DMS 273 (cell line): ENCODE results near the gene MAPK8.

Source experiments
- DNase-seq: peaks from one replicate; lab custom pipeline; 2025; ENCODE audit not compliant: unreplicated experiment; lab: John Stamatoyannopoulos, UW

Gene MAPK8

DNA sequence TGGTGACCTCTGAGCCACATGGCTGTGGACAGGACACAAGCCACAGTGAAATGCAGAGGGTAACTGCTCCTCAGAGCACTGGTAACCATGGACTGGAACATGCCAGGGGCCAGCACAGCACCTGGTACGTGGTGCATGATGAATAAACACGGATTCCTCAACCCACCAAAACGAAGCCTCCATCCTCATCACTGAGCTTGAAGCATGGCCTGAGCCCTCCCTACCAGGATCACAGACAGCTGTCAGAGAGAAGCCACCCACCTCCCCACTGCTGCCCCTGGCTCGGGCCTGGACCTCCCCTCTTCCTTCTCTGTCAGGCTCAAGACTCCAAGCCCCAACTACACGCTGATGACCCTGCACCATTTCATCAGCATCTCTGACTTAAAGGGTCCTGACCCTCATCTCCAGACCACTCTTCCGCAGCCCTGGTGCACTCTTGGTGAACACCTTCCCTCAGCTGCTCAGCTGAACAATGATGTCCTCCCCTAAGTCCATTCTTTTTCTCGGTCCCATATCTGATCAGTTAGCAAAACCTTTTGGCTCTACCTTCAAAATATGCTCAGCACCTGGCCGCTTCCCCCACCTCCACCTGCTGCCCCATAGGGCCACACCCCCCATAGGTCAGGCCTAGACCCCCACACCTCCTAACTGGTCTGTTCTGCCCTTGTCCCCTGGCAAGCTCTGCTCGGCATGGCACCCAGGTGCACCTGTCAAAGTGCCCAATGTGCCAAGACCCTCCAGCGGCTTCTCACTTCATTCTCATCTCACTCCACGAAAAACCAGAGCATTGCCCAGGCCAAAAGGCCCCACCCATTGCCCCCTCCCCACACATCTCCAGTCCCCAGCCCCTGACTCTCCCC lies 141.1 kb downstream of the MAPK8 start:
- DNase-seq, result no peak

DNA sequence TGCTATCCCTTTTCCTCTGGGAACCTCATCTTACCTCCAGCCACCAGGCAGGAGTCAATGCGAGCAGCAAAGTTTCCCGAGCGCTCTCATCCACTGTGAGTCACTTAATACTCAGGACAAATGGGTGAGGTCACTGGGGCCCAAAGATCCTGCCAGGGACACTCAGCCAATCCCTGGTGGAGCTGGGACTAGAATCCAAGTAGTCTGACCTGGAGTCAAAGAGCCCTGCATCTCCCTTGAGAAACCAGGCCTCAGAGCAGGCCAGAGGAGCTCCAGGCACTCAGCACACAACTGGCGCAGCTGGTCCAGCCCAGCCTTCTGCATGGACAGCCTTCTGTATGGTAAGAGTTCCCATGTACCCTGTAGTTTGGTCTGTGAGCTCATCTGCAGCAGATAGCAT lies 142.3 kb downstream of the MAPK8 start:
- no peak for DNase-seq

DNA sequence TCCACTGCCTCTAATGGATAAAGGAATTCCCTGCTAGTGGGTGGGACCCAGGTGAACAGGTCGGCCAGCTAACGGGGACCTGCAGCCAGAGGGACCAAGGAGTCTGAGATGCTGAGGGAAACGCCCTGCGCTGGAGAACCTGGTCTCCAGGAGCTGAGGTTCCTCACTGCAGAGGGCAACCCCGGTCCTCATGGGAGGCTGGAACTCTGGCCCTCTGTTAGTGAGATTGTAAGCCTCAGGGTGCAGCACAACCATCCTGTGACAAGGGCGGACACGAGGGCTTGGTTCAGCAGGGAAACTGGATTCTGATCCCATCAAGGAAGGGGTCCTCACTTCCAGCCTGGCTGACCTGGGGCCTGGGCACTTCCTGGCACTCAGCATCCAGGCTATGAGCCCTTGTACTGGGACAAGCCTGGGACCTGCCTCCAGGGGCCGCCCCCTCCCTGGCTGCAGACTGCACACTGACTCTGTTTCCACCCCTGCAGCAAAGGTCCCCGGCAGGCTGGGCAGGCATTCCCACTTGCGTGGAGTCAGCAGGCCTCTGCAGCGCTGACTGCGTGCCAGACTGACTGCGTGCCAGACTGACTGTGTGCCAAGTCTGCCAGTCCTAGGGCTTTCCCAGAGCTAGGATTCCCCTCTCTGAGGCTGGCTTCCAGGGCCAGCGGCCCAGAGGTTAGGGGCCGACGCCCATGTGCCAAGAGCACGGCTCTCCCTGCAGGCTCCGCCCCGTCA lies 143.2 kb downstream of the MAPK8 start:
- DNase-seq, result no peak

DNA sequence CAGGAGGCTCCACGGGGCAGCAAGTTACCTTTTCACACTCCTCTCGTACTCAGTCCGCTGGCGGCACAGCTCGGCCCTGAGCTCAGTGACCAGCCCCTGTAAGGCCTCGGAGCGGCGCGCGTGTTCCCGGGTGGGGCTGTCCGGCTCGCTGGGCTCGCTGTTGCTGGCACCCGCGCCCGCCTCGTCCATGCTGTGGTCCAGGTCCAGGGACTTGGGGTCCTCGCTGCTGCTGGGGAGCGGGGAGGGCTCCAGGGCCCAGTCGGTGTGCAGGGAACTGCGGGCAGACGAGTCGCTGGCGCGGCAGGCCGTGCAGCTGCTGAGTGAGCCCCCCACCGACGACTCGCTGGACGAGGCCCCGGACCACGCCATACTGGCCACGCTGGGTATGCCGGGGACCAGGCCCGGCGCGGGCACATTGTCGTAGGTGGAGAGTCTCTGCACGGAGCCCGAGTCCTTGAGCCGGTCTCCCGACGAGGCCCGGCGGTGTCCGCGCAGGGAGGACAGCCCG lies 143.8 kb downstream of the MAPK8 start:
- DNase-seq, result no peak

DNA sequence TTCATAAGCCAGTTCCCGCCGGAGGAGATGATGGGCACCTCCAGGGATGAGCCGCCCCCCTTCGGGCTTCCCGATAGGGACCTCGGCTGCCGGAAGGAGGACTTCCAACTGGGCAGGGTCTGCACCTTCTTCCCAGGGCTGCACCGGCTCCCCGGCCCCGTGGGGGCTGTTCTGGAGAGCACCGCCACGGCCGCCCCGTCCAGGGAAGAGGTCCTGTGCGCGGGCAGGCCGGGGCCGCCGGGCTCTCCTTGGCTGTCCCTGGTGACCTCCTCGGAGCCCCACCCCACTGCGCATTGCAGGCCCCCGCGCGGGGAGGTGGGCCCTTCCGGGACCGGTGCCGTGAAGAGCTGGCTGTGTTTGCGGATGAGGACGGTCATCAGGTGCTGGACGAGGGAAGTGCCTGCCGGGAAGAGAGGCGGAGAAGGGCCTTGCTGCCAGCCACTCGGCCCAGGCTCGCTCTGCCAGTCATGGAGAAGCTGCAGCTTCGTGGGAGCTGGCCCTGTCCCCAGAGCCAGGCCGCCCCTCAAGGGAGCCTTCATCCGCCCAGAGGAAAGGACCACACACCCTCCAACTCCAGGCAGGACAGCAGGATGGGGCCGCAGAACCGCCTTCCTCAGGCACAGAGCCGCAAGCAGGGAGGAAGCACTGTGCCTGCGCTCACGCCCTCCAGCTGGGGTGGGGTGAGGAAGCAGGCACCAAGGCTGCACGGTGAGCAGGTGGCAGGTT lies 144.4 kb downstream of the MAPK8 start:
- DNase-seq, result no peak

DNA sequence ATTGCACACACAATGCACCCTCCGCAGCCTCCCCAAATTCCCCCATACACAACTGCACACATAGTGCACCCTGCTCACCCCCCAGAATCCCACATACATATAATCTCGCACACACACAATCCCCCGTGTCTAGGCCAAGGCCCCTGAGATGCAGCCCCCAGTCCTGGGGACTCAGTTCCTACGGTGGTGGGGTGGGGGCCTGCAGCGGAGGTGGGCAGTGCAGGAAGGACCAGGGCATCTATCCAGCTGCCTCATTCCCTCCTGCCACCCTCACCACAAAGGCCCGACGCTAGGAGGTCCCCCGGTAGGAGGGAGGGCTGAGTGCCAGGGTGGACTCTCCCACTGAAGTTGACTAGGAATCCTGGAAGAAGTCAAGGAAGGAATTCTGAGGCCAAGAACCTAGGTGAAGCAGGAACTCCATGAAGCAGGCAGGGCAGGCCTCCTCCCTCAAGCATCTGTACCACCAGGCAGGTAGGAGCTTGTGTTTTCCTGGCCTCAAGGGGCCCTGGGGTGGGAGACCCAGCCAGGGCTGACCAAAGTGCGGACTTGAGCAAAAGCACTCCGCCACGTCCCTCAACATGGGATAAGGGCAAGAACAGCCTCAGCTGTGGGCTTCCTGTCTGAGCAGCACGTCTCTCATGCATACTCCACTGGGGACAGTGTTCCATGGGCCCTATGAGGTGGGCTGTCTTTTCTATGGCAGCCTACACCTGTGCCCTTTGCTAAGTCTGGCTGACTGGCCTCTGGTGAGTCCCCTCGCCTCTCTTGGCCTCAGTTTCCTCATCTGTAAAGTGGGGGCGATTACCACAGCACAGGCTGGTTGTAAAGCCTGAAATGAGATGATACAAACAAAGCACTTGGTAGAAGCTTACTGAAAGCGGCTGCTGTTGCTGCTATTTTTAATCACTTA lies 145.7 kb downstream of the MAPK8 start:
- no peak for DNase-seq

DNA sequence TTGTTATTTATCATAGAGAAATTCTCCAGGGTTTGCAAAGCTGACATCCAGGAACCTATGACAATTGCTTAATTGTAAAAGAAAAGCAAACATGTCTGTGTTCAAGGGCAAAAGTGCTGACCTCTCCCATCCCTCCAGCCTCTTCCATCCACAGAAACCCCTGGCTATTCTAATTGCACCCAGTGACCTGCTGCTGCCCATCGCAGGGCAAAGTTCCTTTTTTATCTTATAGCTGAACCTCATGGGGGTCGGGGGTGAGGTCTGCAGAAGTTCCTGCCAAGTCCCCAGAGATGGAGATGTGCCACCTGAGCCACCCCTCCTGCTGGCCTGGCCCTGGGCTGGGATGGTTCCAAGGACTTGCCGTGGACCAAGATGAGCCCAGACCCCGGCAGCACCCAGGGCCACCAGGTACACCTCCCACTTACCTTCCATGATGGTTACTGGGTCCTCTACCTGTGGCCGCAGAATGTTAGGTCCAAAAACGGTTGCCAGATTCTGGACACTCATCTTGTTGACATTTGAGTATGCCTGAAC lies 146.5 kb downstream of the MAPK8 start:
- DNase-seq, result no peak

DNA sequence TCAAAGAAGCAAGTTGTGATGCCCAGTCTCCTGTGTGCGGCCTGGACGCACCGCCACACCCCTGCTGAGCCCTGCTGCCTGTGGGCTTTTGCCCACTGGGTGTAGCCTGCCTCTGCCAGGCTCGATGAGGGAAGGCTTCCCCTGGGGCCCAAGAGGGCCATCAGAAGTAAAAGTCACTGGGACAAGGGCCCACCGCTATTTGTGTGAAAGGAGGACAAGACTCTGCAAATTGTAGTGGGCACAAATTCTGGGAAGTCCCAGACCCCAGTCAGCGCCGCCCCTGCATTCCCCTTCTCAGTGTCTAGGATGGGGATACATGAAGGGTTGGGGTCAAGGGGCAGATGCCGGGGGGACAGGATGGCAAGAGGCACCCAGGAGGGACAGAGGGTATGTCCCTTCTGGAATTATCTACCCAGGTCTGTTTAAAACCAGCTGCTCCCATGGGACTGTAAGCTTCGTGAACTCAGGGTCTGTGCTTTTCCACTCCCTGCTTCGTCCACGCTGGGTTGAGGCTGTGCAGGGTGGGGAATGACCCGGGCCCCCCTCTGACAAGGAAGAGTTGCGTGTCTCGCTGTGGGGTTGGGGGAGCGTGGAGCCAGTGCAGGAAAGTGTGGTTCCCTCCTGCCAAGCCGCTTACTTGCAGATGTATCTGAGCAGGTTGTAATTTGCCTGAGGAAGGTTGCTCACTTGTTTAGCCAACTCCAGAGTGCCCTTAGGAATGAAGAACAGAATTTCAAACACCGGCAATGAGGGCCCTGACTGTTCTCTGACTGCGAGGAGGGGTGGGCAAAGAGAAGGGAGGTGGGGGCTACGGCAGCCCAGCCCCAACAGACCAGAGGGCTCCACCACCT lies 147.2 kb downstream of the MAPK8 start:
- DNase-seq, result no peak

DNA sequence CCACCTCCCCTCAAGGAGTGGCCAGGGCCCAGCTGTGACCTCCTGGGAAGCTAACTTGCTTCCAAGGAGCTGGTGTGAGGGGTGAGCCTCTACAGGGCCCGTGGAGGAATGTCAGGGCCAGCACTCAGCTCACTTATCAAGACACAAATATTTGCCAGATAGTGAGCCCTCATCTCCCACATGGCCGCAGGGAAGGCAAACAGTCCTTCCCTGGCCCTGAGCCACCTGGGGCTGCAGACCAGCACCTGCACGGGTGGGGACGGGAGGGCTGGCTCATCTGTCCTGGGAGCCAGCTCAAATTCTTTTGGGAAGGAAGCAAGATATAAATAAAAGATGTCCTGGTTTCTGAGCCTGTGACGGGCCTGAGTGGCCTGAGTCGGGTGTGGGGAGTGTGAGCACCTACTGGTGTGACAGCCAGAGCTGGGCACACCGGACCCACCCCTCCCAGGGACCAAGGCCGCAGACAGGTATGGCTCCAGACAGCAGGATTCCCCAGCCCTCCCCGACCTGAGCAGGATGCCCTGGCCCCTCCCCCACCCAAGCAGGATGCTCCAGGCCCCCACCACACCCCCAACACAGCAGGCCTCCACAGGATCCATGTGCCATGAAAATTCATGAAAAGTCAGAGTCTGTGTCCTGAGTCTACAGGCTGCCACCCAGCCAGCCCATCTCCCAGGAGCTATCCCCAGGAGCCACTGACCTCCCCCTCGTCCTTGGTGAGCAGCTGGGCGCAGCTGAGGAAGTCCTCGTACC lies 148.0 kb downstream of the MAPK8 start:
- no peak for DNase-seq

DNA sequence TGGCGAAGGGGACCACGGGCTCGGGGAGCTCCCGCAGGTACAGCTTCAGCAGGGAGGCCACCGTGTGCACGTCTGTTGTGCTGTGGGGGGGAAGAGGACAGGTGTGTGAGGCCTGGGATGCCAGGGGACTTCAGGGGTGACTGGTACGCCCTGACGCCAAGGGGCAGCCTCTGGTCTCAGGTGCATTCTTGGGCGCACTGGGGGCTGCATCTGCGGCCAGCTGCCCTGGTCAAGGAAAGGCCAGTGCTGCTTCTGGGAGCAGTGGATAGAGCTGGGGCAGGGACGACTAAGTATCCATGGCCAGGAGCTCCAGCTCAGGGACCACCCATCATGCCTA lies 148.5 kb downstream of the MAPK8 start:
- DNase-seq, result no peak

DNA sequence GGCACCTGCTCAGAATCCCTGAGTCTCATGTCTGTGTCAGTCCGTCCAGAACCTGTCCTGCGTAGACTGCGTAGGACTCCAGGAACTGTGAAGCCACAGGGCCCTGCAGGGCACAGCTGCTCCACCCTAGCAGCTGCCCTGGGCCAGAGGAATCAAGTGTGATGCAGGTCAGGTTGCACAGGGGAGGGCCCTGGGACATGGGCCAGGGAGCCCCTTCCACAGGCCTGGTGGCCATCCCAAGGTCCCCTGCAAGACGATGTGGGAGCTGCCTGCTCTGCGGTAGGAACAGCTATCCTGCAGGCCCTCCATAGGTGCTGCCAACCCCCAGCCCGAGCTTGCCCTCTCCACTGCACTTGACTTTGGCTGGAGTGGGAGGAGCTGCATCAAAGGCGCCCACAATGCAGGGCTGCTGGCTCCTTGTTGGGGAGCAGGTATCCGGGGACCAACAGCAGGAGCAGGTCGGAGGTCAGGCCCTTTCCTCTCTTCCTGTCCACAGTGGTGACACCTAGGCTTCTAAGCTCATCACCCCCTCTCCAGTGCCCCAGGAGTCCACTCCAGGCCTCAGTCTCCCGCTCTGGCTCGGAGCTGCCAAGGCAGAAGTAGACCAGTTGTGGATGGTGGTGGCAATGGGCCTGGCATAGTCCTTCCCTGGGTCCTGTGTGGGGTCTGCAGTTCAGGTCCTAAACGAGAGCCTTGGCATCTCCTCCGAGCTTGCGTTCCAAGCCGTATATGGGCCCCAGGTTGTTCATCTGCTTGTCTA lies 149.1 kb downstream of the MAPK8 start:
- no peak for DNase-seq

DNA sequence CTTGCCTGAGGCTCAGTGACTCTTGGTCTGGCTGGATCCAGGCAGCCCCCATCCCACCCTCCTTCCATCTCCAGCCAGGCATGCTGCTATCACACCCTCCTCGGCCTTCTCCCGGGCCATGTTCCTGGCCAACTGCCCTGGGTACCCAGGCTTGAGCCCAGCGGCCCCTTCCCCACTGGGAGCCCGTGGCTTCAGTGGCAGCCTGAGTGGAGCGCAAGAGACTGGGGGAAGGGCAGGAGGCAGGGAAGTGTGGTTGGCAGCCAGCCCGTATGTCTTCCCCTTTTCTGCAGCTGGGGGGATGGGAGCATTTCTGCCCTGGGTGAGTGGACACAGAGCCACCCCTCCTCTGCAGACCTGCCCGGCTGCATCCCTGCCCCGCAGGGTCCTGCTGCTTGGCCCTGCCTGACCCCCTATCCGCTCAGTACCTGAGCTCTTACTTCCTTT lies 149.9 kb downstream of the MAPK8 start:
- DNase-seq, result no peak

DNA sequence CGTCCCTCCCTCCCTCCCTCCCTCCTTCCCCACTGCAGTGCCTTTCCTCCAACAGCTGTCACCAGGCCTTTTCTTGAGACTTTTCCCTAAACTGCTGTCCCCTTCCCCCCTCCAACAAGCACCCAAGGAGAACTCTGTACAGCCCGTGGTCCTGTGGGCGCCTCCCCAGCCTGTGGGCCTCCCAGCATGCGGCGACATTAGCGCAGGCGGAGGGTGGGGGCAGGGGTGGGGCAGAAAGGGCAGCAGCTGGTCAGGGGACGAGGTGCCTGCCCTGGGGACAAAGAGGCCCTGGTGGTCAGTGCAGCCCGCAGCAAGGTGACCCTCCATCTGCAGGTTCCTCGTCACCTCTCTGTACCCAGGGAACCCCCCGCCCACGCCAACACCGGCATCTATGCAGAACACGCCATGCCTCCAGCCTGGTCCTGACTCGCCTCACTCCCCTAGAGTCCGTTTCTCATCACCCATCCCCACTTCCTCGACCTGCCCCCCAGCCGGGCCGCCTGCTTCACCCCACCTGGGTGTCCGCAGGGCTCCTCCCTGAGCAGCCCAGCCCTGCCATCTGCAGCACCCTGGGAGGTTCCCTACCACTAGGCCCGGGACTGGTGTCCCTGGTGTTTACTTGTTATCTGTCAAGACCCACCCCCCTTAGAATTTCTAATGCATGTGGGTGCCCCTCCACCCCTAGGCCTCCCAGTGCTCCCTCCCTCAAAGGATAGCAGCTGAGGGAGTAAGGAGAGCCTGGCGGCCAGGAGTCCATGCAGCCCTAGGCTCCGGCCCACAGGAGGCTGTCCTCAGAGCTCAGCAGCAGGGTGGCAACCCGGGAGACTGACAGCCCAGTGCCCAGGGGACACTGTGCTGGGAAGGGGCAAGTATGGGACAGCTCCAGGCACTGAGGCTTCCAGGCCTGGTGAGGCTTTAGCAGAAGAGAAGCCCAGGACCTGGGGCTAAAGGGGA lies 150.6 kb downstream of the MAPK8 start:
- no peak for DNase-seq

DNA sequence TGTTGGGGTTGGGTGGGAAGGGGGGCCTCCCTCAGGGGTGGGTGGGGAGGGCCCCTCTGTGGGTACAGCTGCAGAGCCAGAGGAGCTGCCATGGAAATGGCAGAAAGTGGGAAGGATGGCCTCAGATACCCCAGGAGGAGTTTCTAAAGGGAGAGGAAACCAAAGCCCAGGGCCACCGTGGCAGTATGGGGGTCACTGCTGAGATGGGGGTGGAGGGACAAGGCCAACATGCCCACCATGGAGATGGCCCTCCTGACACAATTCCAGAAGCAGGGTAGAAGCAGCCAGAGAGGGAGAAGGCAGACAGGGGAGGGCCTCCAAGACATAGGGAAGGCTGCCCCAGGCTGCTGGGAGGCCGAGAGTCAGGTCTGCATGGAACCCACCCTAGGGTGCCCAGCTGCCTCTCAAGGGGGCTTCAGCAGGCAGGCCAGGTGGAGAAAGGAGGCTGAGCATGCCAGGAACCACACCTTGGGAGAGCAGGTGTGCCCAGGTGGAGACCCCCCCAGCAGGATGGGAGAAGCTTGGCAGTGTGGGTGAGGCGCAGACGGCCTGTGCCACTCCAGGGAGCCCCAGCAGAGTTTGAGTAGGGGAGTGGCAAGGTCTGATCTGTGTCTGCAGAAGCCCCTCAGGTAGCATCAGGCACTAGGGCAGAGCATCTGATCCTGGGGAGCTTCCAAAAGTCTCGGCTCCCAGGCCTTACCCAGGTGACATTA lies 151.6 kb downstream of the MAPK8 start:
- DNase-seq, result no peak

DNA sequence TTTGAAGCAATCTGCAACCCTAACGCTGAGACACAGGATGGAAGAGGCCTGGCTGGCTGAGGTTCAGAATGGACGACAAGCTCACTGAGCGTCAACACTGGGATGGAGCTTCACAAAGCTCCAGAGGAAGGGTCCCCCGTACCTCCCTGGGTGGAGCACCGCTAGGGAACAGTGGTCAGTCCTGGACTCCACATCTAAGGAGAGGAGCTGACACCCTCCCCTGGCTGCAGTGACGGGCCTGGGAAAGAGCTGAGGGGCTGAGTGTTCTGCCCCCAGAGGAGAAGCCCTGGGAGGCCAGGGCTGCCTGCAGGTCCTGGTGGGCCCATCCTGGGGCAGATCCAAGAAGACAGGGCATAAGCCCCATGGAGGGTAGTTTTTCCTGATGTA lies 152.2 kb downstream of the MAPK8 start:
- no peak for DNase-seq
